Stimulated activated CD8-positive, alpha-beta memory T cell treated with anti-CD3 and anti-CD28 coated beads, Interleukin-7, amount 100 ng/mL, for 24 hours (primary cell): Measurements from ENCODE around the gene DEFB132.
A peak's percentile ranks its signal among the peaks of the same experiment; 100 is the strongest.

ENCODE experiments used
- DNase-seq: peaks from one replicate; pipeline ENCODE4 v3.0.0-alpha.2; 2020; ENCODE audit warnings: low read depth

DEFB132 gene

GRCh38 chr20:297925-298775 lies 40.6 kb downstream of the DEFB132 start:
- DNase-seq, result peak; percentile 6

DNA sequence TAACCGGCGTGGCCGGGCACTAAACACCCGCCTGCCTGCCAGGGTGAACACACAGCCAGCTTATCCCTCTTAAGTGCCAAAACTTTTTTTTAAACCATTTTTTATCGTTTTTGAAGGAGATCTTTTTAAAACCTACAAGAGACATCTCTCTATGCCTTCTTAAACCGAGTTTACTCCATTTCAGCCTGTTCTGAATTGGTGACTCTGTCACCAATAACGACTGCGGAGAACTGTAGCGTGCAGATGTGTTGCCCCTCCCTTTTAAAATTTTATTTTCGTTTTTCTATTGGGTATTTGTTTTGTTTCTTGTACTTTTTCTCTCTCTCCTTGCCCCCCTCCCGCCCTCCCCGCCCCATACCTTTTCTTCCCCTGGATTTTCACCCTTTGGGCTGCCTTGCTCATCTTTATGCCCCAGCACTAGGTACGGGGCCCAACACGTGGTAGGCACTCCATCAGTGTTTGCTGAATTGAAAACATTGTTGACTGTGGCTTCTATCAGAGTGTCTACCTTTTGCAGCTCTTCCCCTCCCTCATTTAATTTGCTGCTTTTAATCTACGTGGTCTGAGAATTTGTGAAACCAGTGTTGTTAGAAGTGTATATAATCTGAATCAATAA lies 41.4 kb downstream of the DEFB132 start:
- no peak for DNase-seq

DNA sequence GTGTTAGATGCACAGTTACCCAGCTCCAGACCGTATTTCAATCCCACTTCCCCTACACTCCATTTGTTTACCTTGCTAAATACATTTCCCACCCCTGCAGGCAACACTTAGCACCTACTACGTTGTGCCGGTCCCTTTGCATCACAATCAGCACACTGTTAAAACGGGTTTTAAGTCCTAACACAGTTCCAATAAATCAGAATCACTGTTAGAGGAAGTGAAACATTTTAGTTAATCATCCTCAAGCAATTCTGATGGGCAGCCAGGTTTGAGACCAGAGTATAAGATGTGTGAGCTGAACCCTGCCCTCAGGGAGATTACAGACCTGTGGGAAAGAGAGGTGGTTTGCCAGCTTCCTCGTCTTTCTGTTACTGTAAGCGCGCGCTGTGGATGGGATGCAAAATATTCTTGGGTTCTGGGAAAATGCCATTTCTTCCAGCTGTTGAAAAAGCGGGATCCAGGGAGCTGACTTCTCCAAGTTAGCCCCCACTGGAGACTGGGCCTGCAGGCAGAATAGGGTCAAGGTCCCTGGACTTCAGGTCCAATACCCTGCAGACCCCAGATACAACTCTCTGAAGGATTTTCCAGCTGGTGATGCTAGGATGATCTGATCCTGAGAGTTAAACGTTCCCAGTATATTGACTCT lies 42.9 kb downstream of the DEFB132 start:
- no peak for DNase-seq

GRCh38 chr20:301886-302848 lies 44.6 kb downstream of the DEFB132 start:
- no peak for DNase-seq

- DNase-seq, result no peak
Measured at GRCh38 chr20:305745-306144, 48.2 kb downstream of the DEFB132 start.

DNA sequence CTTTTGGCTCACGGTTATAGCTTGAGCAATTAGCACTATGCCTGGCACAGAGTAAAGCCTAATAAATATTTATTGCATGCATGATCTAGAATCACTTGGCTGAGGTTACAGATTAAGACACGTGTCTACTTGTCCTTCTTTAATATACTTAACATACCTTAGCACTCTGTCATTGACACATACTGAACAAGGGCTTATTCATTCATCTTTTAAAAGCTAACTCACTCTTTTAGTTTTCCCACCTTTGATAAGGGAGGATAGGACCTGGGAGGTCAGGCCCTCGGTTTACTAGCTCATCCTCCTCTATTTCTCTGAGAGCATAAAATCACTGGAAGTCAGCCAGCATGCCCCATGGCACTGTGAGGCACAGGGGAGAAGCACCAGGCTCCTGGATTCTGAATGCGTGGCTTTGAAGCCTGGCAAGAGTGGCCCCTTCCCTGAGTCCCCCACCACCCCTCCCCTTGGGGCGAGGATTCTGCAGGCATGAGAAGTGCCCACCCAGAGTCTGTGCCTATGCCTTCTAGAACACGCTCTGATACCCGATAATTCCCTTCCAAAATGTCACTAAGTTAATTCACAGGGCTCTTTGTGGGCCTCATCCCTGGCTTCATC lies 51.0 kb downstream of the DEFB132 start:
- DNase-seq, result no peak

- no peak for DNase-seq
Measured at GRCh38 chr20:309306-309840, 51.8 kb downstream of the DEFB132 start.

DNA sequence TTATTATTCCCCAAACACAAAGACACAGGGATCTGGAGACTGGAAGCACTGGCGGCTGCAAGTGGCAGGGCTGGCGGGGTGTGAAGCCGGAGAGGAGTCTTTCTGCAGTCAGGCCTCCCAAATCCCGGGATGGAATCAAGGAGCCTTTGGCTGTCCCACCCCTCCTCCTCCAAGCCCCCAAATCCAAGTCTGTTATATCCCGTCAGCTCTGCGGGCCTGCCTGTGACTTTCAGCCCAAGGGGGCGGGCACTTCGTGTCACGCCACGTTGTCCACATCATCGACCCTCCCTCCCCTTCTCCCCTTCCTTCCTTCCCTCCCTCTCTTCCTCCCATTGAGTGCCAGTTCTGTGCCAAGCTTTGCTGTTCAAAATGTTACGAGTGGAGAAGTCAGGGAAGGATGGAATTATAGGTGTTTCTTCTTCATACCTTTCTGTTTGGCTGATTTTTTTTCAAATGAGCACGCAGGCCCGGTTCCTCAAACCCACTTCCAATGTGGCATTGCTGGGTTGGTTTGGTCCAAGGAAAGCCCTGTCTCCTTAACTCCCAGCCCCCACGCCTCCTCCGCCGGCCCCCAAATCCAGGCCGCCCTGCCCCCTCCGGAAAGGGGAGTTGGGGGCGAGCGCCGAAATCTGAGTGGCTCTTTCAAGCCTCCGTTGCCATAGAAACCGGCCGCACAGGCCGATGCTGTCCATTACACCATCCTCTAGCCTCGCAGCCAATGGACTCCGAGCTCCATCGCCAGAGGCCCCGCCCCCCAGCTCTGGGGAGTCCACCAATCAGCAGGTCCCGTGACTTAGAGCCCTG lies 52.5 kb downstream of the DEFB132 start:
- peak; percentile 66 for DNase-seq

- no peak for DNase-seq
Measured at GRCh38 chr20:310645-311044, 53.1 kb downstream of the DEFB132 start.
